ENCODE results near the gene PPP1R9A.
"Not testable (repeated sequence)": the region's sequence is repeated elsewhere in the genome, so short reads cannot be mapped to it uniquely, and the experiment has no call there.

The PPP1R9A gene

DNA sequence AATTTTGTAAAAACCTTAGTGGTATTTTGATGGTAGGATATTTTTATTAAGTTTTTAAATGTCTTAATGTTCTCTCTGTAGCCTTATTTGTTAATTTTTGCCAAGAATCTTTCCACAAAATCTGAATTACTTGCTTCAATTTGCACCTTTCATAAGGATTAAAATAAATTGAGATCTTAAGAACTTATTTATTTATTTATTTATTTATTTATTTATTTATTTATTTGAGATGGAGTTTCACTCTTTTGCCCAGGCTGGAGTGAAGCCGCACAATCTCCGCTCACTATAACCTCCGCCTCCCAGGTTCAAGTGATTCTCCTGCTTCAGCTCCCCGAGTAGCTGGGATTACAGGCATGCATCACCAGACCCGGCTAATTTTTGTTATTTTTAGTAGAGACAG, 98.6 kb downstream of the PPP1R9A start:
- DNase-seq = no peak
- no peak for TF ChIP-seq GATA1 (IDR thresholded peaks at IDR 0.05; ENCODE audit: low read depth, low read length)
- no peak for TF ChIP-seq POLR2A (IDR thresholded peaks at IDR 0.05; ENCODE audit: low read length)

DNA sequence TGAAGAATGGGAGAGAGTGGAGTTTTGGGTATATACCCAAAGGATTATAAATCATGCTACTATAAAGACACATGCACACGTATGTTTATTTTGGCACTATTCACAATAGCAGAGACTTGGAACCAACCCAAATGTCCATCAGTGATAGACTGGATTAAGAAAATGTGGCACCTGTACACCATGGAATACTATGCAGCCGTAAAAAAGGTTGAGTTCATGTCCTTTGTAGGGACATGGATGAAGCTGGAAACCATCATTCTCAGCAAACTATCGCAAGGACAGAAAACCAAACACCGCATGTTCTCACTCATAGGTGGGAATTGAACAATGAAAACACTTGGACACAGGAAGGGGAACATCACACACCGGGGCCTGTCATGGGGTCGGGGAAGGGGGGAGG, 101.4 kb downstream of the PPP1R9A start:
- DNase-seq = not testable (repeated sequence)

DNA sequence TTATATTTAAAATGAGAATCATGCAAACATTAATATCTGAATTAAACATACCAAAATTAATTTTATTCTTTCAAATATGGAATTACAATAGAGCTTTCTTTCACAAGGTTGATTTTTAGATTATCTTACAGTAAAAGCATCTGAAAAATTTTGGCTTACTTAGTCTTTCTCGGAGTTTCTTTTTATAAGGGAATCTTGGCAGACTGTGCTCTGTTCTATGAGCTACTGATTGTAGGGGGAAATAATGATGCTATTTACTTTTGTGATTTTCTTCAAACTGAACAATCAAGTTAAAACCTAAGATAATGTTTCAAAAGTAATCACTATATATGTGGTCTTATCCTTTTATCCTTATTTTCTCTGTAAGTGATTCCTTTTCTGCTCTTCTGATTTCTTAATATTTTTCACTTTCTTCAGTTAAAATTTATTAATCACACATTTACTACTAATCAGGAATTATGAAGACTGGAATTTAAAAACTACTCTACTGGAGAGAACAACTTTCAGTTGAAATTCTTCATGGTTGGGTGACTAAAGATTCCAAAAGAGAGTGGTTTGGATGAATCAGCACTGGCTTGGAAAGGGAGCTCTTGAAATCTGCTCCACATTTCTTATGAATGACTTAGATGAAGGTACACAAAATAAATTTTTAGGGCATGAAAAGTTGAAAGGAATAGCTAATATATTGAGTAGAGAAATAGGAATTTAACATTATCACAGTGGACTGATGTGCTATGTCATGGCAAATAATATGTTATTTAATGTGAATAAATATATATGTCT, 103.9 kb downstream of the PPP1R9A start:
- TF ChIP-seq GATA1 (IDR thresholded peaks at IDR 0.05; ENCODE audit: low read depth, low read length) (no peak), POLR2A (IDR thresholded peaks at IDR 0.05; ENCODE audit: low read length) (no peak)
- no peak for DNase-seq

DNA sequence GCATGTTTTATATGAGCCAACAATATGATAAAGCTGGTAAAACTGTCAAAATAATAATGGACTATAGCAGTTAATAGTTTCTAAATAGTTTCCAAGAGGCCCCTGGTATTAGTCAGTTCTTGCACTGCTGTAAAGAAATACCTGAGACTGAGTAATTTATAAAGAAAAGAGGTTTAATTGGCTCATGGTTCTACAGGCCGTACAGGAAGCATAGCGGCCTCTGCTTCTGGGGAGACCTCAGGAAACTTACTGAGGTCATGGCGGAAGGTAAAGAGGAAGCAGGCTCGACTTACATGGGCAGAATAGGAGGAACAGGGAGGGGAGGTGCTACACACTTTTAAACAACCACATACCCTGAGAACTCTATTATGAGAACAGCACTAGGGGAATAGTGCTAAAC, 104.6 kb downstream of the PPP1R9A start:
- no peak for DNase-seq
- no peak for TF ChIP-seq GATA1 (IDR thresholded peaks at IDR 0.05; ENCODE audit: low read depth, low read length)
- no peak for TF ChIP-seq POLR2A (IDR thresholded peaks at IDR 0.05; ENCODE audit: low read length)

DNA sequence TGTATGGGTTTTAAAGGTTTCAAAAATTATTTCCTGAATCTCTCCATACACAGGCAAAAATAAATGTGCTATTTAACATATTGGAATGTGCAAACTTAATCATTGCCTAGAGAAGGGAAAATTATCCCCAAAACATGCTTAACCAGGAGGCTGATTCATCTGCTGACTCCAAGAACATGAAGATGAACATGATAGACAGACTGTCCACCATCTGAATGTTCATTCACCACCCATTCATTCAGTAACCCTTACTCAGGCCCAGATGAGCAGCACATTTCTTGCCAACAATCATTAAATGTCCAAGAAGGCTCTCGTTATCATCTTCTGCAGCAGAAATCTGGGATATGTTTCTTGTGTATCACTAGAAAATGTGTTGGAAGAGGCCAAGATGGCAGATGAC, 110.6 kb downstream of the PPP1R9A start:
- DNase-seq = no peak
- TF ChIP-seq GATA1 (IDR thresholded peaks at IDR 0.05; ENCODE audit: low read depth, low read length) = no peak
- TF ChIP-seq POLR2A (IDR thresholded peaks at IDR 0.05; ENCODE audit: low read length) = no peak

DNA sequence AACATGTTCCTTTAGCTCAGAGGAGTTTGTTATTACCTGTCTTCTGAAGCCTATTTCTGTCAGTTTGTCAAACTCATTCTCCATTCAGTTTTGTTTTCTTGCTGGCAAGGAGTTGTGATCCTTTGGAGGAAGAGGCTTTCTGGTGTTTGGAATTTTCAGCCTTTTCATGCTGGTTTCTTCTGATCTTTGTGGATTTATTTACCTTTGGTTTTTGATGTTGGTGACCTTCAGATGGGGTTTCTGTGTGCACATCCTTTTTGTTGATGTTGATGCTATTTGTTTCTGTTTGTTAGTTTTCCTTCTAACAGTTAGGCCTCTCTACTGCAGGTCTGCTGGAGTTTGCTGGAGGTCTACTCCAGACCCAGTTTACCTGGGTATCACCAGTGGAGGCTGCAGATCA, 118.6 kb downstream of the PPP1R9A start:
- TF ChIP-seq POLR2A (IDR thresholded peaks at IDR 0.05; ENCODE audit: low read length) (no peak), GATA1 (IDR thresholded peaks at IDR 0.05; ENCODE audit: low read depth, low read length) (no peak)

DNA sequence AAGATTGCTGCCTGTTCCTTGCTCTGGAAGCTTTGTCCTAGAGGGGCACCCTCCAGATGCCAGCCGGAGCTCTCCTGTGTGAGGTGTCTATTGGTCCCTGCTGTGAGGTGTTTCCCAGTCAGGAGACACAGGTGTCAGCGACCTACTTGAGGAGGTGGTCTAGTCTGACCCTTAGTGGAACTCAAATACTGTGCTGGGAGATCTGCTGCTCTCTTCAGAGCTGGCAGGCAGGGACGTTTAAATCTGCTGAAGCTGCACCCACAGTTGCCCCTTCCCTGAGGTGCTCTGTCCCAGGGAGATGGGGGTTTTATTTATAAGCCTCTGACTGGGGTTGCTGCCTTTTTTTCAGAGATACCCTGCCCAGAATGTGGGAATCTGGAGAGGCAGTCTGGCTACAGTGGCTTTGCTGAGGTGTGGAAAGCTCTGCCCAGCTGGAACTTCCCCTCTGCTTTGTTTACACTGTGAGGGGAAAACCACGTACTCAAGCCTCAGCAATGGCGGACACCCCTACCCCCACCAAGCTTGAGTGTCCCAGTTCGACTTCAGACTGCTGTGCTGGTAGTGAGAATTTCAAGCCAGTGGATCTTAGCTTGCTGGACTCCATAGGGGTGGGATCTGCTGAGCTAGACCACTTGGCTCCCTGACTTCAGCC, 119.2 kb downstream of the PPP1R9A start:
- no peak for TF ChIP-seq POLR2A (IDR thresholded peaks at IDR 0.05; ENCODE audit: low read length)
- TF ChIP-seq GATA1 (IDR thresholded peaks at IDR 0.05; ENCODE audit: low read depth, low read length) = no peak
- no peak for DNase-seq

More for the DNA sequence above, 118.6 kb downstream of the PPP1R9A start:
- DNase-seq = no peak

DNA sequence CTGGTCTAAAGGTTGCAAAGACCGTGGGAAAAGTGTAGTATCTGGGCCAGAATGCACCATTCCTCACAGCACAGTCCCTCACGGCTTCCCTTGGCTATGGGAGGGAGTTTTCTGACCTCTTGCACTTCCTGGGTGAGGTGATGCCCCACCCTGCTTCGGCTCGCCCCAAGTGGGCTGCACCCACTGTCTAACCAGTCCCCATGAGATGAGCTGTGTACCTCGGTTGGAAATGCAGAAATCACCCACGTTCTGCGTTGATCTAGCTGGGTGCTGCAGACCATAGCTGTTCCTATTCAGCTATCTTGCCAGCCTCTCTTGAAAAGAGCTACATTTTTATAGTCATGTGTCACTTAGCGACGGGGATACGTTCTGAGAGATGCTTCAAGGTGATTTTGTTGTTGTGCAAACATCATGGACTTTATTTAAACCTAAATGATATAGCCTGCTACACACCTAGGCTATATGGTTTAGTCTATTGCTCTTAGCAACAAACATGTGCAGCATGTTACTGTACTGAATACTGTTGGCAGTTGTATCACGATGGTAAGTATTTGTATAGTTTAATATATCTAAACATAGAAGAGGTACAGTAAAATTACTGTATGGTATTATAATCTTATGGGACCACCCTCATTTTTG, 120.0 kb downstream of the PPP1R9A start:
- DNase-seq = no peak
- TF ChIP-seq GATA1 (IDR thresholded peaks at IDR 0.05; ENCODE audit: low read depth, low read length) (no peak), POLR2A (IDR thresholded peaks at IDR 0.05; ENCODE audit: low read length) (no peak)

DNA sequence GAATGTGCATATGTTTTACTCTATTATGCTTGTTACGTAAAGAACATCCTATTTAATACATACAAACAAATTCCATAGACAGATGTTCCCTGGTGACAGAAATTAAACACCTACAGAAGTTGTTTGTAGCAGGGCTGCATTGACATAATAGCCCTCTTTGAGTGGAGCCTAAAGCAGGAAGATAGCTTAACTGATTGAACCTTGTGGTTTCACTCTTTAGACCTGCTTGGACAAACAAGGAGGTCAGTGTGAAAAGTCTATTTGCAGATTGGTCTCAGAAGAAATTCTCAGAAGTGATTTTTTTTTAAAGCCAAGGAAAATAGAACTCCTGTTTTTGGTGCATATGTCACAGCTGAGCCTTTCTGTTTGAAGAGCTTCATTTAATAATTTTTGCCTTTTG, 121.3 kb downstream of the PPP1R9A start:
- DNase-seq = no peak
- TF ChIP-seq GATA1 (IDR thresholded peaks at IDR 0.05; ENCODE audit: low read depth, low read length) (no peak), POLR2A (IDR thresholded peaks at IDR 0.05; ENCODE audit: low read length) (no peak)

DNA sequence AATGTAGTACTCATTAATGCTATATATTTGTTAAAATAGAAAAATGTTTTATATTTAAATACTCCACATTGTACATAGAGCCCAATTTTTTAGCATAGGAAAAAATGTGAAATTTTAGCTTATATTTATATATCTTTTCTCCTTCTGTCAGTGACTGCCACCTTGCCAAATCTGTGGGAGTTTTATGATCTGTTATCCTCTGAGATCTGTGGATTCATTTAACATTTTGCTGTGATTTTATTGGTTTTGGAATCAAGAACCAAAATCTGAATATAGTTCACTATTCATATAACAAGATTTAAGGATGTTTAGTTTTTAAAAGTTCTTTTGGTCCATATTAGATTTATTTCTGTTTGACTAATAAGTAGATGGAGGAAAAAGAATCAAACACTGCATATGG, 127.9 kb downstream of the PPP1R9A start:
- DNase-seq = no peak
- TF ChIP-seq POLR2A (IDR thresholded peaks at IDR 0.05; ENCODE audit: low read length) (no peak), GATA1 (IDR thresholded peaks at IDR 0.05; ENCODE audit: low read depth, low read length) (no peak)

DNA sequence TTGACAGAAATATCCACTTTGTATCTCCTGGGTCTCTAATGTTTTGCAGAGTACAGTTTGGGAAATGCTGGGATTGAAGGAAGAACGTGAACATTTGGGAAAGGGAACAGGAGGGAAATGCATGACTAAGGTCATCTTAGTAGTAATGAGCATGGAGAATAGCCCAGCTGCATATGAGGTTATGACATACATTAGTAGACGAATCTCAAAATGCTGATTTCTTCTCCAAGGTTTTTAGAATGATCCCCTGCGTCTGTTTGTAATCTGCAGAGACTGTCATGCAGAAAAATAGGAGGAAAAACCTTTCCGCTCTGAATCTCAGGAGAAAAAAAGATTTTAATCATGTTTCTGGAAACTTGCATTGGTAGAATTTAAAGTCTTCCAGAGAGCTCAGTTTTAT, 133.6 kb downstream of the PPP1R9A start:
- DNase-seq = no peak
- TF ChIP-seq POLR2A (IDR thresholded peaks at IDR 0.05; ENCODE audit: low read length) (no peak), GATA1 (IDR thresholded peaks at IDR 0.05; ENCODE audit: low read depth, low read length) (no peak)

DNA sequence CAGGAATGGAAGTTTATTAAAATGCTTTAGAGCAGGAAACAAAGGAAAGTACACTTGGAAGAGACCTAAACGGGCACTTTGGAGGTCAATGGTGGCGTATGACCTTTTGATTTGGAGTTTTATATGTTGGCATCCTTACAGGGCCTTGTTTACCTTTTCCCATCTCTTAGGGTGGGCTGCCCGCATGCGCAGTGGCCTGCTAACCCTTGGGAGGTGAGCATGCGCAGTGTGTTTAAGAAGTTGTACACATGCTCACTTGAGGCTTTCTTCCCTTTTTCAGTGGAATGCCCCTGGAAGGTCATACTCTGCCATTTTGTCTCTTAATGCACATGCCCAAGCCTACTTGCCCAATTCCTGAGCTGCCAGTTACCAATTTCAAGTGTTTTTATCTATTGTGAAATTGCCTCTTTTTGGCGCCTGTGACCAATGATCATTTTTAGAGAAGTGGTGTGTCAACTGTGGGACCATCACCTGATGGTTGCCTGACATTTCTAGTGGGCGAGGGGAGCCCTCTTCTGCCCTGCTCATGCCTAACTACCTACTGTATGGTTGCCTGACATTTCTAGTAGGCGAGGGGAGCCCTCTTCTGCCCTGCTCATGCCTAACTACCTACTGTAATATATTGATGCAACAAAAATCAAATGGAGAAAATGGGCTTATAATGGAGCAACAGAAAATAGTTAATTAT, 138.0 kb downstream of the PPP1R9A start:
- TF ChIP-seq POLR2A (IDR thresholded peaks at IDR 0.05; ENCODE audit: low read length) (no peak), GATA1 (IDR thresholded peaks at IDR 0.05; ENCODE audit: low read depth, low read length) (no peak)
- no peak for DNase-seq

DNA sequence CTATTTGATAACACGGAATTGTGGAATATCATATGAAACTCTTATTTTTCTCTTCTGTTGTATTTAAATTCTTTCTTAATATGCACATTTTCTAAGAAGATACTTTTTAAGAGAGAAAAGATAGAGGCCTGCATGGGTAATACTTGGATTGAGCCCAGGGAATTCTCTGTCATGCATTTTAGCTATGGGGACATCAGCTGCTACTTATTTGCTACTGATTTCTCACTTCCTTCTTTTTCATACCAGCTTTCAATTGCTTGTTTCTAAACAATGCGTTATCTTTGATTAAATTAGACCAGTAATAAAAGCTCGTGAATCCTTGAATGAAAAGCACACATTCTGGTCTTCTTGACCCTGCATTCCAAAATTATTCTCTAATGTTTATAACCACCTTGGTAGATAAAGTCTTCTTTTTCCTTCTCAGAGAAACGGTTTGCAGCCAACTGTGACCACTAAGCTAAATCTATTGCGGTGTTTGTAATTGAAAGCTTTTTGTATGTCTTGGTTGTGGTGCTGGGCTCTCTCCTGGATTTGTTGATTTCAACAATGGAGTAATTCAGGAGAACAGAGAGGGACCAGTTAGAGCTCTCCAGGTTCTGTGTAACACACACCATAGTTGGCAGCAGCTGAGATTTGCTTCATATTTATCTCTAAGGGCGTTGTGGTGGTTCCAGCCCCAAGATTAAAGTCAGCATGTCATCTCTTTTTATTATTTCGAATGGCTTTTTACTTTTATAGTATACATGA, 139.3 kb downstream of the PPP1R9A start:
- TF ChIP-seq GATA1 (IDR thresholded peaks at IDR 0.05; ENCODE audit: low read depth, low read length) (no peak), POLR2A (IDR thresholded peaks at IDR 0.05; ENCODE audit: low read length) (no peak)
- DNase-seq = no peak

DNA sequence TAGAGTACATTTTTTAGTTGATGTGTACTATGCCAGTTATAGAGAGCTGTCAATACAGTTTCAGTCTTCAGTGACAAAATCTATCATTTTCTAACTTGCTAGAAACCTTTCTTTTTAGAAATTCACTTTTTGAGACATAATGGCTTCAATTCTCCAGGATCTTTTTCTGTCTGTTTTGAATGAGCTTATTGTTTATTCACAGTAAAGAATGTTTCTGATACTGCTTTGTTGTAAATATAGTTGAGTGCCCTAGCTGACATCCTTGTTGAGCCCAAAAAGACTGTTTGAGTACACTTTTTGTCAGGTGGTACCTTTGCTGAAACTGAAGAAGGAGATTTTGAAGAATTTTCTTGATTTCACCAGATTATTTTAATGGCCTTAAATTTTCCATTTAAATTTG, 139.9 kb downstream of the PPP1R9A start:
- no peak for DNase-seq
- TF ChIP-seq GATA1 (IDR thresholded peaks at IDR 0.05; ENCODE audit: low read depth, low read length) (no peak), POLR2A (IDR thresholded peaks at IDR 0.05; ENCODE audit: low read length) (no peak)

Data from erythroblast (primary cell).